ENCODE measurements around the gene MAT2A.

MAT2A gene

GRCh38 chr2:85588236-85588635, 49.3 kb downstream of the MAT2A start:
- TF ChIP-seq CTCF (IDR thresholded peaks at IDR 0.05; ENCODE audit: insufficient read depth, low read length, poor library complexity, severe bottlenecking), result no peak

GRCh38 chr2:85588645-85589044, 49.7 kb downstream of the MAT2A start:
- Histone ChIP-seq H3K4me3 (replicated peaks; ENCODE audit: low read depth, low read length) (no peak overlapping the region), H3K36me3 (ENCODE audit: control insufficient read depth, insufficient read depth, low read length) (no peaks in the 10 kb centered on the region), H3K27me3 (replicated peaks; ENCODE audit: control insufficient read depth, insufficient read depth, low read length) (no peaks in the 10 kb centered on the region)
- TF ChIP-seq CTCF (IDR thresholded peaks at IDR 0.05; ENCODE audit: insufficient read depth, low read length, poor library complexity, severe bottlenecking), result no peak
- no peak for DNase-seq (ENCODE audit: extremely low read depth, insufficient read length)

More at GRCh38 chr2:85588236-85588635, 49.3 kb downstream of the MAT2A start:
- no peaks in the 10 kb centered on the region for H3K36me3 ChIP-seq (ENCODE audit: control insufficient read depth, insufficient read depth, low read length)
- no peak for DNase-seq (ENCODE audit: extremely low read depth, insufficient read length)
- H3K4me3 ChIP-seq (replicated peaks; ENCODE audit: low read depth, low read length), result no peak overlapping the region
- H3K27me3 ChIP-seq (replicated peaks; ENCODE audit: control insufficient read depth, insufficient read depth, low read length), result no peaks in the 10 kb centered on the region

- no peak for DNase-seq (ENCODE audit: extremely low read depth, insufficient read length)
- H3K36me3 ChIP-seq (ENCODE audit: control insufficient read depth, insufficient read depth, low read length), result no peaks in the 10 kb centered on the region
- H3K27me3 ChIP-seq (replicated peaks; ENCODE audit: control insufficient read depth, insufficient read depth, low read length), result no peaks in the 10 kb centered on the region
- H3K4me3 ChIP-seq (replicated peaks; ENCODE audit: low read depth, low read length), result no peak overlapping the region
- no peak for TF ChIP-seq CTCF (IDR thresholded peaks at IDR 0.05; ENCODE audit: insufficient read depth, low read length, poor library complexity, severe bottlenecking)
Measured at GRCh38 chr2:85589181-85589580, 50.2 kb downstream of the MAT2A start.

- DNase-seq (ENCODE audit: extremely low read depth, insufficient read length), result no peak
- H3K4me3 ChIP-seq (replicated peaks; ENCODE audit: low read depth, low read length), result no peak overlapping the region
- TF ChIP-seq CTCF (IDR thresholded peaks at IDR 0.05; ENCODE audit: insufficient read depth, low read length, poor library complexity, severe bottlenecking), result no peak
- H3K27me3 ChIP-seq (replicated peaks; ENCODE audit: control insufficient read depth, insufficient read depth, low read length), result no peaks in the 10 kb centered on the region
- no peaks in the 10 kb centered on the region for H3K36me3 ChIP-seq (ENCODE audit: control insufficient read depth, insufficient read depth, low read length)
Measured at GRCh38 chr2:85589982-85590791, 51.2 kb downstream of the MAT2A start.

- Histone ChIP-seq H3K36me3 (ENCODE audit: control insufficient read depth, insufficient read depth, low read length) (no peaks in the 10 kb centered on the region), H3K4me3 (replicated peaks; ENCODE audit: low read depth, low read length) (no peak overlapping the region), H3K27me3 (replicated peaks; ENCODE audit: control insufficient read depth, insufficient read depth, low read length) (no peaks in the 10 kb centered on the region)
- TF ChIP-seq CTCF (IDR thresholded peaks at IDR 0.05; ENCODE audit: insufficient read depth, low read length, poor library complexity, severe bottlenecking), result no peak
- DNase-seq (ENCODE audit: extremely low read depth, insufficient read length), result no peak
Measured at GRCh38 chr2:85590950-85591349, 52.0 kb downstream of the MAT2A start.
